Skin of body (tissue), 2 donors: Measurements from ENCODE around the gene CSAD. TPM values are rescaled to one million over a fixed set of nuclear protein-coding genes. Genes with fewer than 3 reads are reported as not detected.

Source experiments
- DNase-seq: peaks from one replicate; lab custom pipeline; 2025; lab: John Stamatoyannopoulos, UW
- total RNA-seq: library from RNA; depleted of rRNA; stranded (reverse); fragments of >200 nt; gene quantifications from one replicate; pipeline ENCODE4 v1.2.3, GENCODE V29; 2014

The CSAD gene
- total RNA-seq, 1 donor from 2014 or later = 75.0 TPM

- DNase-seq = no peak
Measured at GRCh38 chr12:53199700-53200099, 19.0 kb upstream of the CSAD start.

- DNase-seq = no peak
Measured at GRCh38 chr12:53198486-53199110, 17.9 kb upstream of the CSAD start.

GRCh38 chr12:53197011-53197640 lies 16.4 kb upstream of the CSAD start:
- no peak for DNase-seq

- DNase-seq = no peak
Measured at GRCh38 chr12:53196486-53196885, 15.8 kb upstream of the CSAD start.

GRCh38 chr12:53195516-53196420 lies 15.0 kb upstream of the CSAD start:
- DNase-seq = no peak

GRCh38 chr12:53194973-53195372 lies 14.2 kb upstream of the CSAD start:
- DNase-seq = no peak

GRCh38 chr12:53193985-53194716 lies 13.4 kb upstream of the CSAD start:
- no peak for DNase-seq

GRCh38 chr12:53193040-53193439 lies 12.3 kb upstream of the CSAD start:
- DNase-seq = no peak

- no peak for DNase-seq
Measured at GRCh38 chr12:53192531-53193021, 11.9 kb upstream of the CSAD start.

GRCh38 chr12:53191885-53192530 lies 11.3 kb upstream of the CSAD start:
- DNase-seq = no peak

GRCh38 chr12:53191096-53191884 lies 10.6 kb upstream of the CSAD start:
- DNase-seq = no peak

GRCh38 chr12:53190108-53190729 lies 9.5 kb upstream of the CSAD start:
- DNase-seq = no peak

GRCh38 chr12:53187145-53187899 lies 6.6 kb upstream of the CSAD start:
- no peak for DNase-seq

- no peak for DNase-seq
Measured at GRCh38 chr12:53186745-53187144, 6.0 kb upstream of the CSAD start.

GRCh38 chr12:53185582-53186153 lies 4.9 kb upstream of the CSAD start:
- DNase-seq = no peak

GRCh38 chr12:53184828-53185227 lies 4.1 kb upstream of the CSAD start:
- no peak for DNase-seq

GRCh38 chr12:53182903-53183302 lies 2.2 kb upstream of the CSAD start:
- no peak for DNase-seq

GRCh38 chr12:53181935-53182334 lies 1.2 kb upstream of the CSAD start:
- no peak for DNase-seq
